ENCODE results near the gene NPIPA5.
"Not testable (repeated sequence)": the region's sequence is repeated elsewhere in the genome, so short reads cannot be mapped to it uniquely, and the experiment has no call there.

Gene NPIPA5

DNA sequence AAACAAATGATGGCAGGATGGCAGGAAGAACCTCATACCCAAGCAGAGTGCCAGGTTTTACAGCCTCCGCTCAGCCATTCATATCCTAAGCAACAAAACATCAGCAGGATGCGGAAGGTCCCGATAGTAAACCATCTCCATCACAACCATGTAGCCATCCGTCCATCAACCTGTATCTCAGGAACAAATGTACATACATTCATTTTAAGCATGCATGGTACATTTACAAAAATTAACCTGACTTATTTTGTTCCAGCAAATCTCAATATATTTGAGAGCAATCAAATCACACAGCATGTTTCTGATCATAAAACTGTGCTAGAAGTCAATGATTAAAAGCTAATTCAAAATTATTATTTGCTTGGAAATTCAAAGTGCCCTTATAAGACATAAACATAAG, at the start of gene NPIPA5:
NPIPA5 (minus strand) TSS at position 101 of the 400 bp plus-strand sequence; CDS start at position 101, 0 bp downstream.
- in situ Hi-C loops (cut with HindIII; ENCODE audit: low sequenced_read_pairs), result not testable (repeated sequence)

DNA sequence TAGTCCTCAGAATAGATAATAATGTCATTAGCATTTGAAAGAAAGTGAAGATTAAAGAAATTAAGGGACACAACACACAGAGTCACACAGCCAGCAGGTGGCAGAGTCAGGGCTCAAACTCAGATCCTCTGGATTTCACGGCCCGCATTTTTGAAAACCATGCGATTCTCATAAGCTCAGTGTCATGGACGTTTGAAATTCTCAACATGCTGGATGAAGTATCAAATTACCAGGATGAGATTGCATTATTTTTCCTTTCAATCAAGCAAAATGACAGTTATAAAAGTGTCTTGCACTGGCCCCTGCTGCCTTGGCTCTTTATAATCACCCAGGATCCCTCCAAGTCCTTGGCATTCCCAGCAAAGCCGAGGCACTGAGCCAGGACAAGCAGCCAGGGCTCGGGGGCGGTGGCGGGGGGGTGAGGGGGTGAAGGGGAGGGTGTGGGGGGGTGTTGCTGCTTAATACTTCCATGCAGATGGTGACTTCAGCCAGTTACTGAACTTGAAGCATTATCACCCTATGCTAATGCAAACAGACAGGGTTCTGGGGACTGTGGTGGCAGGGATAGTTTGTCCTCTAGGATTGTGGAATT, 49.6 kb upstream of the NPIPA5 start:
- in situ Hi-C loops (cut with HindIII; ENCODE audit: low sequenced_read_pairs), result no loop called here

DNA sequence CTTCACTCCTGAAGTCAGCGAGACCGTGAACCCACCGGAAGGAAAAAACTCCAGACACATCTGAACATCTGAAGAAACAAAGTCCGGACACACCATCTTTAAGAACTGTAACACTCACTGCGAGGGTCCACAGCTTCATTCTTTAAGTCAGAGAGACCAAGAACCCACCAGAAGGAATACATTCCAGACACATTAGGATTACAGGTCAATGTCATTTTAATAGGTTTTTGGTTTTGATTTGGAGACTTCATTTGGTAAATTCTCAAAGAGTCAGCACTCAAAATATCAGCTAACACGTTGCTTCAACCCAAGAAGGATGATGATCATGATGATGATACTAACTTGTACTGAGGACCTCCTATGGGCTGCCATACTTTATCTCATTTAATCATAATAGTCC, 48.7 kb upstream of the NPIPA5 start:
- in situ Hi-C loops (cut with HindIII; ENCODE audit: low sequenced_read_pairs), result no loop called here

DNA sequence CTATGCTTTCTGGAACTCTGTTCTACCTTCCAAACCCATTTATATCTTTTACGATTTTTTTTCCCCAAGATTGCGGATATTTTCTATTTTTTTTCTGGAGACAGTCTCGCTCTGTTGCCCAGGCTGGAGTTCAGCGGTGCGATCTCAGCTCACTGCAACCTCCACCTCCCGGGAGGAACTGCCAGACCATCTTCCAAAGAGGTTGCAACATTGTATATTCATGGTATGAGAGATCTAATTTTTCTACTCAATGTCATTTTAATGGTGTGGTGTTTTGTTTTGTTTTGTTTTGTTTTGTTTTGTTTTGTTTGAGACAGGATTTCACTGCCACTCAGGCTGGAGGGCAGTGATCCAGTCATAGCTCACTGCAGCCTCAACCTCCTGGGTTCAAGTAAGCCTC, 47.8 kb upstream of the NPIPA5 start:
- in situ Hi-C loops (cut with HindIII; ENCODE audit: low sequenced_read_pairs), result no loop called here

DNA sequence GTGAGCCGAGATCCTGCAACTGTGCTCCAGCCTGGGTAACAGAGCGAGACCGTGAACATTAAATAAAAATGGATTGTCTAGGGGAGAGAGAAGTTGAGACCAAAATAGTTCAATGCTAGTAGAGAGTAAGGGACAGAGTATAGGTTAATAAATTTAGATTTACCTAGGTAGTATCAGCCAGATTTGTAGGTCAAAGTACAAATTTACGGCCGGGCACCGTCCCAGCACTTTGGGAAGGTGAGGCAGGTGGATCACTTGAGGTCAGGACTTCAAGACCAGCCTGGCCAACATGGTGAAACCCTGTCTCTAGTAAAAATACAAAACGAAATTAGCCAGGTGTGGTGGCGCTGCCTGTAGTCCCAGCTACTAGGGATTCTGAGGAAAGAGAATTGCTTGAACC, 44.1 kb upstream of the NPIPA5 start:
- in situ Hi-C loops (cut with HindIII; ENCODE audit: low sequenced_read_pairs), result no loop called here

DNA sequence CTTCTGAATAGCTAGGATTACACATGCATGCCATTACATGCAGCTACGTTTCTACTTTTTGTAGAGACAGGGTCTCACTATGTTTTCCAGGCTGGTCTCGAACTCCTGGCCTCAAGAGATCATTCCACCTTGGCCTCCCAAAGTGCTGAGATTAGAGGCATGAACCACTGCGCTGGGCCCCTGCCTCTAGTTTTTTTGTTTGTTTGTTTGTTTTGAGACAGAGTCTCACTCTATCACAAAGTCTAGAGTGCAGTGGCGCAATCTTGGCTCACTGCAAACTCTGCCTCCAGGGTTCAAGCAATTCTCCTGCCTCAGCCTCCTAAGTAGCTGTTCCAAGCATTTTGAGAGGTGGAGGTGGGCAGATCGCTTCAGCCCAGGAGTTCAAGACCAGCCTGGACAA, 43.6 kb upstream of the NPIPA5 start:
- in situ Hi-C loops (cut with HindIII; ENCODE audit: low sequenced_read_pairs), result not testable (repeated sequence)

DNA sequence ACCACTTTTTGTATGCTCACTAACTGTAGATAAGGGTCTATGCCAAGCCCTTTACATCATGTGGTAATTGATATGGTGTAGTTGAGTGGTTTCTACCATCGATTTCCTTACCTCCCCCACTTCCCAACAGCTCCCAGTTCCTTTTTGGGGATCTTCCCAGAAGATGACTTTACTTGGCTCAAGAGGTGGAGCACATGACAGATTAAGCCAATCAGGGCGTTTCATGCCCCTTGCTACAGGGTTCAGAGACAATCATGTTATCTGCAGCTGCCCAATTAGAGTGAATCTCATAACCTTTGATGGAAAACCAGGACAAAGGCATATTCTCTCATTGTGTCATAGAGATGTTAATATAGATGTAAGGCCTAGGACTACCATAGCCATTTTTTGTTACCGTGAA, 40.1 kb upstream of the NPIPA5 start:
- in situ Hi-C loops (cut with HindIII; ENCODE audit: low sequenced_read_pairs), result no loop called here

DNA sequence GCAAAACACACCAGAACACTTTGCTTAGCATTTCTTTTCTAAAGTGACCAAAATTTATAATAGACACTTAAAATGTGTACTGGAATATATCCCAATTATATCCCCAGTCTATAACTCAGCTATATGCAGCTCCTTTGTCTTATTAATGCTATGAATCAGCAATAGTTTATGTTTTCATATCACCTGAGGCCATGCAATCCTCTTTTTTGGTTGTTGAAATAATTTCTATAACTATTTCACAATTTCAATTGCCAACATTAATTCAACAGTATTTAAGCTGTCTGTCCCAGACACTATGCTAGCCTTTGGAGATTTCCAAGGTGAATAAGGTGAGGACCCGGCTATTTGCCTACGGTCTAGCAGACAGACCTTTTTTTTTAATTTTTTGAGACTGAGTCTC, 39.1 kb upstream of the NPIPA5 start:
- in situ Hi-C loops (cut with HindIII; ENCODE audit: low sequenced_read_pairs), result no loop called here

DNA sequence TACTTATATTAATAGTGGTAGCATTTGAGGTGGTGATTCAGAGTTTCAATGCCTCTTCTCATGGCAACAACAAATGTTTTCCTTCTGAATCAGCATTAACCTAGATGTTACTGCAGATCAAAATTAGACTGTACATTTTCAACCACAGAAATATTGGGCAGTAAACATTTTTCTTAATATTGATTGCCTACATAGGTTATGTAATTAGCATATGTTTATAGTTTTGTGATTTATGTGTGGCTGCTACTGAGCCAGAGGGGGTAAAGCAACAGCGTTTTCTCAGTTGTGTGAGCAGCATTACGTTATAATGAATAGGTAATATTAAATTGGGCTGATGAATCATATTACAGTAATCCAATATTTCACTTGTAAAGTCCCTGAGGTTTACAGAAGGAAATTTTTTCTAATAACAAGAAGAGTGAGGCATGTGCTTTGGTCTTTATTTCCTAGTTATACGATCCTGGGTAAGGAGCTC, 37.5 kb upstream of the NPIPA5 start:
- in situ Hi-C loops (cut with HindIII; ENCODE audit: low sequenced_read_pairs), result no loop called here

DNA sequence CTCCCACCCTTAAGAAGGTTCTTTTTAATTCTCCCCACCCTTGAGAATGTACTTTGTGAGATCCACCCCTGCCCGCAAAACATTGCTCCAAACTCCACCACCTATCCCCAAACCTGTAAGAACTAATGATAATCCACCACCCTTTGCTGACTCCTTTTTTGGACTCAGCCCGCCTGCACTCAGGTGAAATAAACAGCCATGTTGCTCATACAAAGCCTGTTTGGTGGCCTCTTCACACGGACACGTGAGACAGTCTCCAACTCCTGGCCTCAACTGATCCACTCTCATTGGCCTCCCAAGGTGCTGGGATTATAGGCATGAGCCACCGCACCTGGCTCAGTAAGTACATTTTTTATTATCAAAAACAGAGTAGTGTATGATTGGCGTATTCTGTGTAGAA, 31.4 kb upstream of the NPIPA5 start:
- in situ Hi-C loops (cut with HindIII; ENCODE audit: low sequenced_read_pairs), result not testable (repeated sequence)

DNA sequence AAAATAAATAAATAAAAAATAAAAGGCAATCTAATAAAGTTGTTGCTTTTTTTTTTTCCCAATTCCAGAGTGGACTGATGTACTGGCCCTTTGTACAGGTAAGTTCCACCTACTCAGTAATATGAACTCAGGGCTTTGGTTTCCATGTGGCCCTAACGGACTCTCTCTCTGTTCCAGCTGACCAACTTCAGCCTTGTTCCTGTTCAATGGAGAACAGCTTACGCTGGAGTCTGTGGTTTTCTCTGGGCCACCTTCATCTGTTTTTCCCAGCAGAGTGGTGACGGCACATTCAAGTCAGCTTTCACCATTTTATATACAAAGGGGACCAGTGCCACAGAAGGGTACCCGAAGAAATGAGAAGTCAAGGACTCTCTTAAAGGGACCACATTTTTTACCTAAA, 29.7 kb upstream of the NPIPA5 start:
- in situ Hi-C loops (cut with HindIII; ENCODE audit: low sequenced_read_pairs), result not testable (repeated sequence)

DNA sequence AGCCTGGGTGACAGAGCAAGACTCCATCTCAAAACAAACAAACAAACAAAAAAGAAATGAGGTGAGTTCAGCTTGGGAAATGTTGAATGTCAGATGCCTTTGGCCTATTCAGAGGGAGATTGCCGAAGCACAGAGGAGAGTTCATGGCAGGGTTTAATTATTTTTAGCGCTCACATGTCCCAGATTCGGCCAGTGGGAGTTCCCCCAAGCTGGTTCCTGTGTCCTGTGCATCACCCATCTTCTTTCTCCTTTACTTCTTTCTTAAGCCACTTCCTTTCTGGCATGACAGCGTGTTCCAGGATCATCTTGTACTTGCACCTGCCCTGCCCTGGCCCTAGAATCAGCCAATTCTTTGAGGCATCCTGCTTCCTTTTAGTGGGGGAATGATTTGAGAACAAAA, 26.7 kb upstream of the NPIPA5 start:
- in situ Hi-C loops (cut with HindIII; ENCODE audit: low sequenced_read_pairs), result no loop called here

DNA sequence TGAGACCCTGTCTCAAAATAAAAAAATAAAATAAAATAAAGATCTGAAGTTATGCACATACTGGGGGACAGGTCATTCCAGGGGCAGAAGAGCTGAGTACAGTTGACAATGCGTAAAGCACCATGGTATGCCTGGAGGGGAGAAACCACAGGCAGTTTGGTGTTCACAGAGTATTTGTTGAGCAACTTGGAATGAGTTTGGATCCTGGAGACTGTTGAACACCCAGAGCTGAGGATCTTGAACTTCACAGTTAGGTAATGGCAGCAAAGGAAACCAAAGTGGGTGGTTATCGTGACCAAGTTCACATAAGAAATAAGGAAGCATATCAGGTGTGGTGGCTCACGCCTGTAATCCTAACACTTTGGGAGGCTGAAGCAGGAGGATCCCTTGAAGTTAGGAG, 26.0 kb upstream of the NPIPA5 start:
- in situ Hi-C loops (cut with HindIII; ENCODE audit: low sequenced_read_pairs), result not testable (repeated sequence)

DNA sequence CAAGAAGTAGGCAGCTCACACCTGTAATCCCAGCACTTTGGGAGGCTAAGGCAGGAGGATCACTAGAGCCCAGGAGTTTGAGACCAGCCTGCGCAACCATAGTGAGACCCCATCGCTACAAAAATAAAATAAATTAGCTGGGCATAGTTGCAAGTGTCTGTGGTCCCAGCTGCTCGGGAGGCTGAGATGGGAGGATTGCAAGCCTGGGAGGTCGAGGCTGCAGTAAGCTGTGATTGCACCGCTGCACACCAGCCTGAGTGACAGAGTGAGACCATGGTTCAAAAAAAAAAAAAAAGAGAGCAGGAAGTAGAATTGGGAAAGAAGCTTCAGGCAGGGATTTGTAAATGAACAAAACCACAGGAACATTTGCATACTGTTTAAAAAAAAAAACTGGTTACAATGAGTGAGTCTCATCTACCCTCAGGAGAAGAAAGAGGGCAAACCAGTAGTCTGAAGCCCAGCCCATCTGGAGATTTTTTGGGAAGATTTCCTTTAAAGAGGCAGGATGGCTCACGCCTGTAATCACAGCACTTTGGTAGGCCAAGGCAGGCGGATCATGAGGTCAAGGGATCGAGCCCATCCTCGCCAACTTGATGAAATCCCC, 25.4 kb upstream of the NPIPA5 start:
- in situ Hi-C loops (cut with HindIII; ENCODE audit: low sequenced_read_pairs), result no loop called here

DNA sequence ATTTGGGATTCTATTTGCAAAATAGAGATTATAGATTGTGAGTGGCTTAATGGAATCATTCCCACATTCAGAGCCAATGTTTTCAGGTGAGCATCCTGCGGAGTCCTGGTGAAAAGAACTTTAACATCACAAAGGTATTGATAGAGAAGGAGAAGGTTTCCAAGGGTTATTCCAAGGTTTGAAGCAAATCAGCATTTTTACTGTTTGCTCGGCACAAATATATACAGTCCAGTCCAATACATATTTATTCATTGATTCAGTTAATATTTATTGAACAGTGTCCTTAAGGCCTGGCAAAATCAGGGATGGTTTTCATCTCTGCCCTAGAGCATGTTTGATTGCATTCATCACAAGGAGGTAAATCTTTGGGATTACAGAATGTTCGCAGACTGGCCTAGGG, 23.9 kb upstream of the NPIPA5 start:
- in situ Hi-C loops (cut with HindIII; ENCODE audit: low sequenced_read_pairs), result no loop called here

DNA sequence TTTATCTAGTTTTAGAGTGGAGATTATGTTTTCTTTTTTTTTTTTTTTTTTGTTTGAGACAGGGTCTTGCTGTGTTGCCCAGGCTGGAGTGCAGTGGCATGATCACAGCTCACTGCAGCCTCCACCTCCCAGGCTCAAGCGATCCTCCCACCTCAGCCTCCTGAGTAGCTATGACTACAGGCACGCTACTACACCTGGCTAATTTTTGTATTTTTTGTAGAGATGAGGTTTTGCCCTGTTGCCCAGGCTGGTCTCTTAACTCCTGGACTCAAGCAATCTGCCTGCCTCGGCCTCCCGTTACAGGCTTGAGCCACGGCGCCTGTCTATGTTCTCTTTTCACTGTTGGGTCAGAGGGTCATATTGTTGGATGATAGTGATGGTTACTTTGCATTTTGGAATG, 22.2 kb upstream of the NPIPA5 start:
- in situ Hi-C loops (cut with HindIII; ENCODE audit: low sequenced_read_pairs), result not testable (repeated sequence)

DNA sequence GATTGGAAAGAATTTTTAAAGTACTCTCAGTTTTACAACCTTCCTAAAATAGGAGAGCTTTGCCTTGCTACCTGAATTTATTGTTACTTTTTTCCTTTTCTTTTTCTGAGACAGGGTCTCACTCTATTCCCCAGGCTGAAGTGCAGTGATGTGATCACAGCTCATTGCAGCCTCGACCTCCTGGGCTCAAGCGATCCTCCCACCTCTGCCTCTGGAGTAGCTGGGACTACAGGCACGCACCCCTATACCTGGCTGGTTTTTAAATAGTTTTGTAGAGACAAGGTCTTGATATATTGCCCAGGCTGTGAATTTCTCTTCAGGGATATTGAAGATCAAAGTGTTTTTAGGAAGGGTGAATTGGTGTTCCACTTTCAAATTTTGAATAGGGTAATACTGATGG, 21.2 kb upstream of the NPIPA5 start:
- in situ Hi-C loops (cut with HindIII; ENCODE audit: low sequenced_read_pairs), result no loop called here

DNA sequence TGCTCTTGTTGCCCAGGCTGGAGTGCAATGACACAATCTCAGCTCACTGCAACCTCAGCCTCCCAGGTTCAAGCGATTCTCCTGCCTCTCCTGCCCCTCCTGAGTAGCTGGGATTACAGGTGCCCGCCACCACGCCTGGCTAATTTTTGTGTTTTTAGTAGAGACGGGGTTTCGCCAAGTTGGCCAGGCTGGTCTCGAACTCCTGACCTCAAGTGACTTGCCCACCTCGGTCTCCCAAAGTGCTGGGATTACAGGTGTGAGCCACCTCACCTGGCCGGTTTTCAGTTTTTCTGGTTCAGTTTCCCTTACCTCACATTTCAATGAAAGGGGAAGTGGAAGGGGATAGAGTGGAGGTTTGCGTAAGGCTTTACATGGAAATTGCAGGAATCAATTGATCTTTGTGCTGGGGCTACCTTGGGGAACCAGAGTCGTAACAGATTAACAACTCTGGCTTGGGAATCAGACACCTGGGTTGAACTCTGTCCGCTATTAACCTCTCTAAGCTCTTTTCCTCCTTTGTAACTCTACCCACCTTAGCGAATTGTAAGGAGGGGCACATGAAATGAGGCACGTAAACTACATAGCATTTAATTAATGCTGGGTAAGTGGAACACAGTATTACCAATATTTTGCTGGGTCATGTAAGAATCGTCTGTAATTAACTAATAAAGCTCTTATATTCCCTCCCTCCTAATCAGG, 20.7 kb upstream of the NPIPA5 start:
- in situ Hi-C loops (cut with HindIII; ENCODE audit: low sequenced_read_pairs), result no loop called here

DNA sequence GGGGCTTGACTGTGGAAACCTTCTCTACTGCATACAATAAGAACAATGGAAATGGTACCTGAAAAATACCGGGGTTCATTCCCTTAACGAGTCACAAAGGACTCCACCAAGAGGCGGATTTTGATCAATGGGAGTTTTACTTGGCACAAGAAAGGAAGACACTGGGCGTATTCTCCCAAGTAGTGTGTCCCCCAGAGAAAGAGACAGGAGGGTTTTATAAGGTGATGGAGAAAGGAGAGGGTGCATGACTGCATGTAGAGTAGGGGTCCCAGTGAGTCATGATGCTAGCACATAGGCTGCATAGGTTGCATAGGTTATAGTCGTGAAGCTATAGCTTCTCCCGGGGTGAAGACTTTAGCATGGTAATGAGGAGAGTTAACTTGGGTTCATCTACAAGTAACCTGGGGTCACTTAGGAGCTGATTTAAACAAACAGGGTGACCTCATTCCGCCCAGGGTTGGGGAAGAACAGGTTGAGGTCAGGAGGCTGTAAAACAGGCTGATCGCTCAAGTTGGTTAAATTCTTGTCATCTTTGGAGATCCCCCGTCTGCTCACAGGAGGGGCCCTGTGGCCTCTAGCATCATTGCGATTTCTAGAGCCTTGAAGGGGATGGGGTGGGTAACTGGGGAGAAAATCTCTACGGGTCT, 19.0 kb upstream of the NPIPA5 start:
- in situ Hi-C loops (cut with HindIII; ENCODE audit: low sequenced_read_pairs), result no loop called here

DNA sequence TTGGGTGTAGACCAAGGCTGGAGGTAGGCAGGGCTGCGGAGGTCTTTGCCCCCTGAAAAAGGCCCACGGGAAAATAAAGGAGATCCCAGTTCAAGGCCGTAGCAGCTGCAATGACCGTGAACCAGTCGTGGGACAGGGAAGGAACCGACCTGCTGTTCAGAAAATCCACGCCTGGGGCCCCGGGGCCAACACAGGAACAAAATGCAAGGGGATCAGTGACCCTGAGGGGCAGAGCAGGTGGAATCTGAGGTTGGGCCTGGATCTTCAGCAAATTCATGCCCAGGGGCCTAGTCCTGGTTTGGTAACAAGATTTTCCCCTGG, 18.4 kb upstream of the NPIPA5 start:
- in situ Hi-C loops (cut with HindIII; ENCODE audit: low sequenced_read_pairs), result not testable (repeated sequence)

DNA sequence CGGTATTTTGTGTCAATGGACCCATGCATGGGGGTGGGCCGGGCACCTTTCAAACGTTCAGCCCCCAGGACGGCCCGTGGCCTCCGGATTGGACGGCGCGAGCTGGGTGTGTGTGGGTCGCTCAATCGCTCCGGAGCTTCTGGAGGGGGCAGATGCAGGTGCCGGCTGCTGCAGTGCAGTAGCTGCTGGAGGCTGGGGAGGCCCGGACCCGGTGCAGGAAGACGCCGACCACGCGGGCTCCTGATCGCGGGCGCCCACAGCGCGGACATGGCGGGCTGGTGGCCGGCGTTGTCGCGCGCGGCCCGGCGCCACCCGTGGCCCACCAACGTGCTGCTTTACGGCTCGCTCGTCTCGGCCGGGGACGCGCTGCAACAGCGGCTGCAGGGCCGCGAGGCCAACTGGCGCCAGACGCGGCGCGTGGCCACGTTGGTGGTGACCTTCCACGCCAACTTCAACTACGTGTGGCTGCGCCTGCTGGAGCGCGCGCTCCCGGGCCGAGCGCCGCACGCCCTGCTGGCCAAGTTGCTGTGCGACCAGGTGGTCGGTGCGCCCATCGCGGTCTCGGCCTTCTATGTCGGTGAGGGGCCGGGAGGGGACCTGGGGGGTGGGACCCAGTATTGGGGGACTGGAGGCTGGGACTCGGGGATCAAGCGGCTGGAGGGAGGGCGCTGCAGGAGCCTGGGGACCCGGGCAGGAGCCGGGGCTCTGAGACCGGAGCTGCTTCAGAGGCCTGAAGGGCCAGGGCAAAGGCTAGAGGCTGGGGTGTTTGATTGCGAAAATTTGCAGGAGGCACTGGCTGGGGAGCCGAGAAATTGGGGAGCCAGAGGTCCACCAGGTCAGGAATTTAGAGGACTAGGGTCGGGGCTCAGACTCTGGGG, 17.8 kb upstream of the NPIPA5 start, which contains the start of gene MPV17L:
MPV17L (plus strand) TSS at position 124 of the 878 bp plus-strand sequence; CDS start at position 268, 144 bp downstream.
- in situ Hi-C loops (cut with HindIII; ENCODE audit: low sequenced_read_pairs), result not testable (repeated sequence)
